HS-27A (cell line): Measurements from ENCODE around the gene ADD1.
"Not testable (repeated sequence)": the region's sequence is repeated elsewhere in the genome, so short reads cannot be mapped to it uniquely, and the experiment has no call there.

Experiments
- DNase-seq: peaks from one replicate; pipeline ENCODE4 v3.0.0-alpha.2; 2012; ENCODE audit warnings: low read depth, missing footprints

Gene ADD1

DNA sequence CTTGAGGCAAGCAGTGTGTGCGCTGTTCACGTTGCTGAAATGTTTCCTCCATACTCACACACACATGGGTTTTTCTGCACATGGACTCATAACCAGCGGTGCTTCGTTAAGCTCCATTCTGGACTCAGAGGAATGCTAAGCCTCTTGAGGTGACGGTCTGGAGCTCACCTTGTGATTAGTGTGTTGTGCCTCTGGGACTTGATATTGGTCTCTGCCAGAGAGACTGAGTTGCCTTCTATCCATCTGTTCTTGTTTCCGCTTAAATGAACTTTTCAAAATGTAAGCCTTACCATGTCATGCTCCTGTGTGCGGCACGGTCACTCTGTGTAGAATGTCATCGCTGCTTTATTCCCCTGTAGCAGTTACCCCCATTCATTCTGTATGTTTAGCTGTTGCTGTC lies 42.5 kb downstream of the ADD1 start:
- no peak for DNase-seq

DNA sequence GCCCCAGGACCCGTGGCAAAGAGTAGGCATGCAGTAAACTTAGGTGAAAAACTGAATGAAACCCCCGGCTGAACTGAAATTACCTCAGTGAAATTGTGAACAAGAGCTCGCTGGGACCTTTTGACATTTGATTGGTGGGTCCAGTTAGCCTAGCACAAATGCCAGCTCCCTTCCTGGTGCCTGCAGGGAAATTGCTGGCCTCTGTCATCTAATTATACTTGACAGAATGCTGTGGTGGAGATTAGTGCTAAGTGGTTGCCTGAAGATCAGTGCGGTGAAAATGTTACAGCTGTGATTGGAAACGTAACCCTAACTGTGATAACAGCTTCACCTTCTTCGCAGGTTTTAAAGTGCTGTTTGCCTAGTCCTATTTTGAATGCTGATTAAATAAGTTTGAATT lies 43.0 kb downstream of the ADD1 start:
- DNase-seq: no peak

GRCh38 chr4:2887343-2887742 lies 43.7 kb downstream of the ADD1 start:
- DNase-seq: no peak

DNA sequence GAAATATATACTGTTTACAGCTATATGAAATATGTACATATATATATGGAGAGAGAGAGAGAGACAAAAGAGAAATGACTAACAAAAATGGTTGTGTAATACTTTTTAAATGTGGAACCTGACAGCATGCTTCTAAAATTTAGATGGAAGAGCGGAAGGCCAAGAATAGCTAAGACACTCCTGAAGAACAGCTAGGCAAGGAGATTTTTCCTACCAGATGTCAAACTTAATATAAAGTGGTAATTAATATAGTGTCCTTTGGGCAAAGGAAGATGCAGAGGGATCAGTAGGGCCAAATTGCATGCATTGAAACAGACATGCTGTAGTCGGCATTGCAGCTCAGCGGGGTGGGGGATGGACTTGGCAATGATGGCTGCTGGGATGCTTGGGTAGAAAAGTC lies 45.2 kb downstream of the ADD1 start:
- no peak for DNase-seq

GRCh38 chr4:2891294-2891693 lies 47.6 kb downstream of the ADD1 start:
- no peak for DNase-seq

DNA sequence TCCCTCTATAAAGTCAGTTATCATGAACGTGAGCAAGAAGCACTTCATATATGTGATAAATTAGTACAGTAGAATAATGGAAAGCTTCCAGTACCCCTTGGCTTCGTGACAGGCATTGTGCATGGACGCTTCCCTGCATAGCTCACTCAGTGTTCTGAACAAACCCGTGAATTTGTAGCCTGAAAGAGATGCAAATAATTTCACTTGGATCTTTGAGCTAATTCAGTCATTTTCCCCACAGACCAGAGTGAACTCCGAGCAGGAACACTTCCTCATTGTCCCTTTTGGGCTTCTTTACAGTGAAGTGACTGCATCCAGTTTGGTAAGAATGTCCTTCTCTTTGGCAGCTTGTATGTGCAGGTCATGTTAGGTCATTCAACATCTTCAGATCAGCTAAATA lies 50.1 kb downstream of the ADD1 start:
- no peak for DNase-seq

- no peak for DNase-seq
Observed at GRCh38 chr4:2898001-2898400, 54.4 kb downstream of the ADD1 start.

- DNase-seq: no peak
Observed at GRCh38 chr4:2900741-2901140, 57.1 kb downstream of the ADD1 start.

DNA sequence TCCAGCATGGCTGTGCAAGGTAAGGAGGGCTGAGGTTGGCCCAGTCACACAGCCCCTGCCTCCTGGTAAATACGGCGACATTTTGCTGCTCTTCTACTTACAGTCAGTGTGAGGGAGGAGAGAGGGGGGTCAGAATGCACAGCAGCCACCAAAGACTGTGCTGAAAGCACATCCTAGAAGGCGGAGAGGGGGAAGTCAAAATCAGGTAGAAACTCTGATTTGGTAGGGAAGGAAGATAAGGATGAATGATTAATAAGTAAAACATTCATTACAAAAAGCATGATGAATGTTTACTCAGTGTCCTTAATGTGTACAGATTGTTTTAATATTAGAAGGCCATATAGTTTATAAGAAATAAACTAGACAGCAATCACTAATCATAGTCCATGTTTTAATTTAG lies 57.5 kb downstream of the ADD1 start:
- DNase-seq: no peak

DNA sequence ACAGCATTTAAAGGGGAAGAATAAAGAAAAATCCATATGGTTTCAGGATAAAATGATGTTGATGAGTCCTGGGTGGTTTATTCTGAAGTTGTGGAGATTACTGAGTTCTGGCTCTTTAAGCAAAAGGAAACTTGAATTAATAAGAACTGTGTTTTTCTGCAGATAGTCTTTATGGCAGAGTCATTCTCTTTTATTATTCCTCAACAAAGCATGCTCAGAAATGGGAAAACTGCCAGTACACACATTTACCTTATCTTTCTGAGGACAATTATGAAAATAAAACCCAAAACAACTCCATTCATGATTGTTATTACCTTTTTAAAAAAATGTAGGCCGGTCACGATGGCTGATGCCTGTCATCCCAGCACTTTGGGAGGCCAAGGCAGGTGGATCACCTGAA lies 58.5 kb downstream of the ADD1 start:
- no peak for DNase-seq

DNA sequence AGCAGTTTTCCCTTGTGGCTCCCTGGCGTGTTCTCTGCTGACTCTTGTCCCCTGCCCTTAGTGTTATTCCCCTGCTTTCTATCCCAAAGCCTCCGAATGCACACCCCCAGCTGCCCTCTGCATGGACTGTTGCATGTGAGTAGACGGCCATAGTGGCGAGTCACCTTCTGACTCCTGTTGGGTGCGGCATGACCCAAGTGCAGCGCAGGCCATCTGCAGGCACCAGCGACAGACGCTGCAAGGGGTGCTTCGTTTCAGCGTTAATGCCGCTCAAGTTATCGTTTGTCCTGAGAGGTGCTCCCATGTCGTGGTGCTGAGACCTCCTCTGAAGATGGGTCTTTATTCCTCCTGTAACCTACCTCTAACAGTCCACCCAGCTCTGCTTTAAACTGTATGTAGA lies 61.9 kb downstream of the ADD1 start:
- DNase-seq: no peak

DNA sequence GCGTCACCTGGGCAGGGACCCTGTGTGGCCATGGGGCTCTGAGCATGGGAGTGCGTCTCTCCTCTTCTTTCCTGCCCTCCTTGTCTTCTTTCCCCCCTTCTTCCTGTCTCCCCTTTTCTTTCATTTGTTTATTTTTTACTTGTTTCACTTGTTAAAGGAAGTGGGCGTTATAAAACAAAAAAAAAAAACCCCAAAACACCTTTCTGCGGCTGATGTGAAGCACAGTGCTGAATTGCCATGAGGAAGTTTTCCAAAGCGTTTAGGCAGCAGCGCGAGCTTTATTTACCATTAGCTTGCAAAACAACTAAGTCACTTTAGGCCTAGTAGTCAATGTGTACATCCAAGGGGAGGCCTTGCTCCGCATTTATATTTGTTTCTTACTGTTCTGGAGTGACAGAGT lies 62.6 kb downstream of the ADD1 start:
- DNase-seq: no peak

GRCh38 chr4:2907226-2907625 lies 63.6 kb downstream of the ADD1 start:
- DNase-seq: no peak

GRCh38 chr4:2907706-2908293 lies 64.2 kb downstream of the ADD1 start:
- DNase-seq: no peak

DNA sequence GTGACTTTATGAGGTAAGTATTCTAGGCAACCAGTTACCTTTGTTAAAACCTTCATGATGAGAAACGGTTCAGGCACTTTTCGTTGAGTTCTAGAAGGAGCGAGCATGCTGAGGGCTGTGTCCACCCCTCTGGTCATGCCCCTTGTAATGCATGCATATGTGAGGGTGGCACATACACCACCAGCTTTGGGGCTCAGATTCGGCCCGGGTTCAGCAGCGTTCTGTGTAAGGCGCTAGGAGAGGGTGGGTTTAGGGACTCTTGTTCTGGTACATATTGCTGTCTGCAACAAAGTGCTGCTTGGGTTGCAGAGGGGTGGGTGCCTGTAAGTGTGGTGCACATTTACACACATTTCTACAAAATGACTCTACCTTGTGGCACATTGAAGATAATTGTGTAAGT lies 65.0 kb downstream of the ADD1 start:
- no peak for DNase-seq

GRCh38 chr4:2909583-2909982 lies 65.9 kb downstream of the ADD1 start:
- DNase-seq: no peak

DNA sequence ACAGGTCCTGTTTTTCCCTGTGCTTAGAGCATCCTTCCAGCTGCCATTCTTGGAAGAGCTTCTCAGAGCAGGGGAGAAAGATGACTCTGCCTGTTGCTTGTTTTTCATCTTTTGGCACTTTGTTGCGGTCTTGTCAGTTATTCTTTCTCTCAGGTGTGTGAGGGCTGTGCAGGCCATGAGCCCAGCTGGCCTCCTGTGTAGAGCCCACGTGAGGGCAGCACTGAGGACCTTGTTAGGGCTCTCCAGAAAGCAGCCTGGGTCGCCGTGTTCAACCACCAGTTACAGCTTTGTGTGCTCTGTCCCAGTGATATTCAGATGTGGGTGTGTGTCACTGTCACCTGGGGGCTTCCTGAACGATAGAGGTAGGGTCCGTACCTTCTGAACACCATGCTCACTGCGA lies 66.8 kb downstream of the ADD1 start:
- DNase-seq: no peak

DNA sequence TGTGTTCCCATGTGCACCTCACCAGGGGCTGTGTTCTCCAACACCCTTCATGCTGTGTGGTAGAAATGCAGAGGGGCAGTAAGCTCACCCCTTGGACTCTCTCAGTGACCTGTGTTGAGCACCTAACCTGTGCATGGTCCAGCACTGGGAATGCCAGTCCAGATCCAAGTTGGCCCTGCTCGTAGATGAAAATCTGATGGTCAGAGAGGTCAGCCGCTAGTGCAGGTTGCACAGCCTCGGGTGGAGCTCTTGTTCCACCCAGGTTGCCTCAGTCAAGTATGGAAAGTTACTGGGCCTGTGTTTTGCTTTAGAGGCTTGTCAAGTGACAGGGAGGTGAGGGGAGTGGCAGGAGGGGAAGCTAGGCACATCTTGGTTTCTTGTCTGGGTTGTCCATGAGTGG lies 68.2 kb downstream of the ADD1 start:
- DNase-seq: no peak

GRCh38 chr4:2913168-2913567 lies 69.5 kb downstream of the ADD1 start:
- no peak for DNase-seq

DNA sequence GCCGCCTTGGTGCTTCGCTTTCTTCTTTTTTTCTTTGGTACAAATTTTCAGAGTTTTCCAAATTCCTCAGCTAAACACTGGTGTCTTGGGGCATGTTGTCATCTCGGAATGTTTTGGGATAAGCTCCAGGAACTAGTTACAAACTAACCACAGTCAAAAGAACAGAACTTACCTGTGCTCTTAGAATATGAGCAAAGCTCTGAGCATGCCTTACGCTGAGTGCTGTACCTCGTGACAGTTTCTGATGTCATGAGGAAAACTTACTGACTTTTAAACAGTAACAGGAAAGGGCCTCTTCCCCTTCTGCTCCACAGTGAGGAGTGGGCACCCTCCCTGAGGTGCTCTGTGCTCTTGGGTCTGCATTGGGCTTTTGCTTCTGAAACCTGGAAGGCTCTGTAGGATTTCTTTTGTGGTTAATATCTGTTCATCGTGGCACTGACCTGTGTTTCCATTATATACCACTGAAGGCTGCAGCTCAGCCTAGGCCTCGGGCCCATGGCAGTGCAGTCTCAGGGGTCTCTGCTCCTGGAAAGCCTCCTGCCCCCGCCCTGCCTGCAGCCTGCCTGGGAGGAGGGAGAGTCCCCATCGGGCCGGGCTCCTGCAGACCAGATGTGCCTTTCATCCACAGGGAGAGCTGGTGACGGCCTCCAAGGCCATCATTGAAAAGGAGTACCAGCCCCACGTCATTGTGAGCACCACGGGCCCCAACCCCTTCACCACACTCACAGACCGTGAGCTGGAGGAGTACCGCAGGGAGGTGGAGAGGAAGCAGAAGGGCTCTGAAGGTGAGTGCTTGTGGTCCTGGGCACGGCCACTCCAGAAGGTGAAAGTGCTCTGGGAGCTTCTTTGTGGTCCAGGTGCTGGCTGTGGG lies 70.8 kb downstream of the ADD1 start:
- DNase-seq: no peak

DNA sequence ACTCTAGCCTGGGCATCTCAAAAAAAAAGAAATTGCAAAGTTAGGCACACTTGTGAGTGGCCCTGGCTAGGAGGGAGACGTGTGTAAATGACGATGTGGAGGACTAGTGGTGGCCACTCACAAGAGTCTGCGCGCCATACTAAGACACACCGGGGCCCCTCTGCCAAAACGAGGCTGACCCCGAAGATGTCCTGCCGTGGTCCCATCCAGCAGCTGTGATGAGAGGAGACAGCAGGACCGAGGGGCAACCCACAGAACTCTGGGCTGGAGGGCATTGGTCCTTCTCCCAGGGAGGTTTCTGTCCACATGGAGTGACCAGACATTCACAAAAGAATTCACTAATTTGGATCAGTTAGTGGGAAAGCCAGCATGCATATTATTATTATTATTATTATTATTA lies 72.1 kb downstream of the ADD1 start:
- DNase-seq: no peak

DNA sequence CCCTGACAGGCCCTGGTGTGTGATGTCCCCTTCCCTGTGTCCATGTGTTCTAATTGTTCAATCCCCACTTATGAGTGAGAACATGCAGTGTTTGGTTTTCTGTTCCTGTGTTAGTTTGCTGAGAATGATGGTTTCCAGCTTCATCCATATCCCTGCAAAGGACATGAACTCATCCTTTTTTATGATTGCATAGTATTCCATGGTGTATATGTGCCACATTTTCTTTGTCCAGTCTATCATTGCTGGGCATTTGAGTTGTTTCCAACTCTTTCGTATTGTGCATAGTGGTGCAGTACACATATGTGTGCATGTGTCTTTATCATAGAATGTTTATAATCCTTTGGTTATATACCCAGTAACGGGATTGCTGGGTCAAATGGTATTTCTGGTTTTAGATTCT lies 73.1 kb downstream of the ADD1 start:
- DNase-seq: not testable (repeated sequence)

DNA sequence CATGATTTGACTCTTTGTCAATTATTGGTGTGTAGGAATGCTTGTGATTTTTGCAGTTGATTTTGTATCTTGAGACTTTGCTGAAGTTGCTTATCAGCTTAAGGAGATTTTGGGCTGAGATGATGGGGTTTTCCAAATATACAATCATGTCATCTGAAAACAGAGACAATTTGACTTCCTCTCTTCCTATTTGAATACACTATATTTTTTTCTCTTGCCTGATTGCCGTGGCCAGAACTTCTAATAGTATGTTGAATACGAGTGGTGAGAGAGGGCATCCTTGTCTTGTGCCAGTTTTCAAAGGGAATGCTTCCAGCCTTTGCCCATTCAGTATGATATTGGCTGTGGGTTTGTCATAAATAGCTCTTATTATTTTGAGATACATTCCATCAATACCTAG lies 74.7 kb downstream of the ADD1 start:
- not testable (repeated sequence) for DNase-seq

- DNase-seq: not testable (repeated sequence)
Observed at GRCh38 chr4:2918714-2919113, 75.1 kb downstream of the ADD1 start.
